Stimulated activated CD8-positive, alpha-beta memory T cell treated with anti-CD3 and anti-CD28 coated beads, Interleukin-15, amount 100 ng/mL, for 48 hours (primary cell): ENCODE measurements around the gene XXYLT1.
"Not testable (repeated sequence)": the region's sequence is repeated elsewhere in the genome, so short reads cannot be mapped to it uniquely, and the experiment has no call there.

Experiments
- DNase-seq, 2 donors: peaks; one replicate each; pipeline ENCODE4 v3.0.0-alpha.2; 2020; ENCODE audit warnings: low read depth in 2 of 2

The XXYLT1 gene

GRCh38 chr3:195112361-195112791, 158.6 kb downstream of the XXYLT1 start:
- no peak for DNase-seq

- DNase-seq, result no peak
Measured at GRCh38 chr3:195111766-195112165, 159.2 kb downstream of the XXYLT1 start.

GRCh38 chr3:195111319-195111705, 159.6 kb downstream of the XXYLT1 start:
- DNase-seq, result no peak

GRCh38 chr3:195110647-195111318, 160.2 kb downstream of the XXYLT1 start:
- DNase-seq, result no peak

GRCh38 chr3:195109098-195109657, 161.8 kb downstream of the XXYLT1 start:
- no peak for DNase-seq

- no peak for DNase-seq
Measured at GRCh38 chr3:195107593-195107992, 163.4 kb downstream of the XXYLT1 start.

- DNase-seq, result not testable (repeated sequence)
Measured at GRCh38 chr3:195107031-195107430, 163.9 kb downstream of the XXYLT1 start.

- peak; percentile 42 to 52 for DNase-seq
Measured at GRCh38 chr3:195106418-195106906, 164.5 kb downstream of the XXYLT1 start.

- DNase-seq, result no peak
Measured at GRCh38 chr3:195105841-195106417, 165.0 kb downstream of the XXYLT1 start.

GRCh38 chr3:195105389-195105788, 165.6 kb downstream of the XXYLT1 start:
- DNase-seq, result no peak

- DNase-seq, result no peak
Measured at GRCh38 chr3:195104340-195104739, 166.6 kb downstream of the XXYLT1 start.

GRCh38 chr3:195103623-195104022, 167.3 kb downstream of the XXYLT1 start:
- no peak for DNase-seq

GRCh38 chr3:195102609-195103467, 168.1 kb downstream of the XXYLT1 start:
- DNase-seq, result no peak

- DNase-seq, result no peak
Measured at GRCh38 chr3:195101927-195102608, 168.9 kb downstream of the XXYLT1 start.

- DNase-seq, result no peak
Measured at GRCh38 chr3:195101001-195101583, 169.9 kb downstream of the XXYLT1 start.

GRCh38 chr3:195099951-195100785, 170.8 kb downstream of the XXYLT1 start:
- no peak for DNase-seq

- no peak for DNase-seq
Measured at GRCh38 chr3:195098741-195099525, 172.0 kb downstream of the XXYLT1 start.

GRCh38 chr3:195097331-195098255, 173.4 kb downstream of the XXYLT1 start:
- no peak for DNase-seq
